Measurements from ENCODE around the gene PRKN. TPM values are rescaled to one million over a fixed set of nuclear protein-coding genes. Genes with fewer than 3 reads are reported as not detected.

Gene PRKN
- total RNA-seq, 1 experiment from 2014 or later: 2.0 TPM

DNA sequence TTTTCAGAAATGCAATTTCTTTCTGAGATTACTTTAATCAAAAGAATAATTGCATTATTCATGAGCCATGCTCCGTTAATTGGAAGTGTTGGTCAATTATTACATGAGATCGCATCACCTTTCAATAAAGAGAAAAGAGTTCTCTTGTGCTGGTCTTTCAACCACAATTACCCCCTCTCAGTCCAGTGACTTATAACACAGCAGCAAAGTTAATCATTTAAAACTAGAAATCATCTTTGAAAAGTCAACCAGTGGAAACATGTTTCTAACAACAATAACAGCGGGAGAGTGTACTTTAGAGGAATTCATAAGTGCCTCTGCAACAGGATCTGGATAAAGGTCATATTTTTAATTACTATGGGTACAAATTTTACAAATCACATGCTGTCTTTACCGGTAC is 1069.4 kb downstream of the PRKN start:
- no CpG with 5 or more reads among the region's 4 CpGs for WGBS (ENCODE audit: extremely low coverage, insufficient read length, low lambda C conversion rate)
- Histone ChIP-seq H4K91ac (ENCODE audit: insufficient read length, low read depth, low read length) (no peak overlapping the region), H3K79me2 (ENCODE audit: insufficient read depth, low read length) (no peaks in the 10 kb centered on the region), H4K5ac (ENCODE audit: insufficient read length, low read depth, low read length) (no peak overlapping the region), H3K18ac (ENCODE audit: insufficient read length, low read depth, low read length) (no peak overlapping the region), H2AK5ac (ENCODE audit: insufficient read length, low read length) (no peak overlapping the region), H3K4me2 (ENCODE audit: insufficient read depth, insufficient read length, low read length) (no peak overlapping the region), H2BK120ac (ENCODE audit: low read depth, low read length, poor library complexity, severe bottlenecking) (no peak overlapping the region), H2BK5ac (ENCODE audit: insufficient read length, low read length) (no peak overlapping the region), H3K23me2 (ENCODE audit: insufficient read length, low read depth, low read length, poor library complexity, severe bottlenecking) (no peaks in the 10 kb centered on the region), H3K4ac (ENCODE audit: low read depth, low read length) (no peak overlapping the region), H3K56ac (ENCODE audit: insufficient read length, low read depth, low read length) (no peak overlapping the region), H4K8ac (replicated peaks; ENCODE audit: insufficient read length, low read depth, low read length) (no peak overlapping the region), H3K27me3 (ENCODE audit: insufficient read depth, low read length) (no peaks in the 10 kb centered on the region), H2BK20ac (ENCODE audit: low read depth, low read length, poor library complexity, severe bottlenecking) (no peak overlapping the region), H3K9ac (ENCODE audit: extremely low read depth, insufficient read length, low read length) (no peak overlapping the region), H2AFZ (ENCODE audit: low read length) (no peak overlapping the region), H3K14ac (ENCODE audit: insufficient read depth, low read length) (no peak overlapping the region), H3T11ph (ENCODE audit: low read length) (no peak overlapping the region), H3K27ac (ENCODE audit: insufficient read length, low read depth, low read length) (no peak overlapping the region), H3K4me1 (ENCODE audit: insufficient read depth, low read length) (no peaks in the 10 kb centered on the region), H3K23ac (ENCODE audit: insufficient read length, low read depth, low read length) (no peak overlapping the region), H2BK15ac (ENCODE audit: low read depth, low read length) (no peak overlapping the region), H3K9me3 (ENCODE audit: control insufficient read depth, low read depth, low read length) (peaks cover 11% of the 10 kb centered on the region), H3K79me1 (ENCODE audit: insufficient read depth, low read depth, low read length, poor library complexity, severe bottlenecking) (no peaks in the 10 kb centered on the region), H4K20me1 (ENCODE audit: control insufficient read depth, insufficient read depth, insufficient read length) (no peaks in the 10 kb centered on the region), H2BK12ac (ENCODE audit: insufficient read length, low read depth, low read length) (no peak overlapping the region)
- peaks cover 12 to 13% of the 10 kb centered on the region in 2 experiments for H3K9me3 Mint-ChIP-seq
- H3K27ac Mint-ChIP-seq: no peak overlapping the region
- DNase-seq: no peak
- H3K27me3 Mint-ChIP-seq (ENCODE audit: low read depth): no peaks in the 10 kb centered on the region
- H3K36me3 Mint-ChIP-seq (ENCODE audit: insufficient read depth in 1 of 3, low read depth in 3 of 3): peaks cover 6 to 12% (median 7%) of the 10 kb centered on the region in 3 experiments
- TF ChIP-seq, protein P1, sequence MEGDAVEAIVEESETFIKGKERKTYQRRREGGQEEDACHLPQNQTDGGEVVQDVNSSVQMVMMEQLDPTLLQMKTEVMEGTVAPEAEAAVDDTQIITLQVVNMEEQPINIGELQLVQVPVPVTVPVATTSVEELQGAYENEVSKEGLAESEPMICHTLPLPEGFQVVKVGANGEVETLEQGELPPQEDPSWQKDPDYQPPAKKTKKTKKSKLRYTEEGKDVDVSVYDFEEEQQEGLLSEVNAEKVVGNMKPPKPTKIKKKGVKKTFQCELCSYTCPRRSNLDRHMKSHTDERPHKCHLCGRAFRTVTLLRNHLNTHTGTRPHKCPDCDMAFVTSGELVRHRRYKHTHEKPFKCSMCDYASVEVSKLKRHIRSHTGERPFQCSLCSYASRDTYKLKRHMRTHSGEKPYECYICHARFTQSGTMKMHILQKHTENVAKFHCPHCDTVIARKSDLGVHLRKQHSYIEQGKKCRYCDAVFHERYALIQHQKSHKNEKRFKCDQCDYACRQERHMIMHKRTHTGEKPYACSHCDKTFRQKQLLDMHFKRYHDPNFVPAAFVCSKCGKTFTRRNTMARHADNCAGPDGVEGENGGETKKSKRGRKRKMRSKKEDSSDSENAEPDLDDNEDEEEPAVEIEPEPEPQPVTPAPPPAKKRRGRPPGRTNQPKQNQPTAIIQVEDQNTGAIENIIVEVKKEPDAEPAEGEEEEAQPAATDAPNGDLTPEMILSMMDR (conservative IDR thresholded peaks at IDR 0.05): no peak
- no peaks in the 10 kb centered on the region for H3K4me1 Mint-ChIP-seq
- no peak overlapping the region for H3K4me3 Mint-ChIP-seq
